Activated T-cell treated with anti-CD3 and anti-CD28 coated beads, Interleukin-2, amount 50 U/mL, for 4 hours (primary cell): ENCODE measurements around the gene ITPRIP. TPM values are rescaled to one million over a fixed set of nuclear protein-coding genes. Genes with fewer than 3 reads are reported as not detected.

Experiments
- ATAC-seq, 2 donors: fragments of 200-7000 bp; cut with Tn5 transposase; one replicate each; pipeline ENCODE4 v1.10.0; 2021
- DNase-seq: peaks from one replicate; pipeline ENCODE4 v3.0.0-alpha.2; 2020
- H3K27me3 Mint-ChIP-seq: one replicate; pipeline ENCODE4 v1.8.0; 2021; ENCODE audit warnings: low read depth, mixed read lengths
- H3K36me3 Mint-ChIP-seq: one replicate; pipeline ENCODE4 v1.8.0; 2022; ENCODE audit warnings: mixed read lengths; ENCODE audit not compliant: insufficient read depth
- H3K4me1 Mint-ChIP-seq: one replicate; pipeline ENCODE4 v1.8.0; 2021; ENCODE audit warnings: low read depth, mixed read lengths
- H3K4me3 Mint-ChIP-seq: one replicate; pipeline ENCODE4 v1.8.0; 2021; ENCODE audit warnings: mild to moderate bottlenecking, moderate library complexity, mixed read lengths
- H3K9me3 Mint-ChIP-seq: one replicate; pipeline ENCODE4 v1.8.0; 2021; ENCODE audit warnings: mixed read lengths
- total RNA-seq, 3 donors: library from RNA; stranded (reverse); gene quantifications; one replicate each; pipeline ENCODE4 v1.2.1, GENCODE V29; 2021

ITPRIP gene
- total RNA-seq, 3 donors from 2014 or later: 18.1 to 21.9 (median 19.5) TPM

DNA sequence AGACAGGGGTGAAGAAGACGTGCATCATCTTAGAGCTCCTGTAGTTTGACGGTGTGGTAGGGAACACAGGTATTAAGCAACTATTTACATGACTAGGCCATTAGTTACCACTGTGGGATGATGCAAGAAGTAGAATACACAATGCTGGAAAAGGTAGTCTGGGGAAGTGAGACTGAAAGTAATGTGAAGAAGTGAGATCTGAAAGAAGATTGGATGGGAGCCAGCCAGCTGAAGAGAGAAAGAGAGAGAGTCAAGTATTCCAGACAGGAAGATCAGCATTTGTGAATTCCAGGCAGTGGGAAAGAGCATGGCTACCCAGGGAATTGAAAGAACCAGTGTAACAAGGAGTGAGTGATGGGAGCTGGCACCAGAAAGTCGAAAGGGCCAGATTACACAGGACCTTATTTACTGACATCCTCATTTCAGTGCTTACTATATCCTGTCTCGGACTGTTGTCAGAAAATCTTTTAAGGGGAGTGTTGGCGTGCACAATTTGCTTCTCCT lies 11.4 kb upstream of the ITPRIP start:
- ATAC-seq: no peak
- DNase-seq: no peak
- Mint-ChIP-seq H3K4me1 (peaks cover 11% of the 10 kb centered on the region), H3K36me3 (no peaks in the 10 kb centered on the region), H3K4me3 (no peak overlapping the region), H3K27me3 (no peaks in the 10 kb centered on the region), H3K9me3 (peaks cover 4% of the 10 kb centered on the region)

DNA sequence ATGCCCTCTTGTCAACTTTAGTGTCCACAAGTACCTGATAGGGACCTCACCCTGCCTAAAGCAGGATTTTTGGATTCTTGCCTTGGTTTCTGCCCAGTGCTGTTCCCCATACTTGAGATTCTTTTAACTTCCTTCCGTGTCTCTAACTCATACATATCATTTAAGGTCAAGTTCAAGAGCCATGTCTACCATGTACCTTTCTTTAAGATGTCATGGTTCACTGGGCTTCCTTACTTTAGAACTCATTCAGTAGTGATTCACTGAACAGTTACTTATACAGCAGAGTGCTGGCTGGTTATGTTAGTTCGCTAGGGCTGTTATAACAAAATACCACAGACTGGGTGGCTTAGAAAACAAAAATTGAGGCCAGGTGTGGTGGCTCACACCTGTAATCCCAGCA lies 10.3 kb upstream of the ITPRIP start:
- ATAC-seq: no peak

GRCh38 chr10:104347295-104348045 lies 9.2 kb upstream of the ITPRIP start:
- no peaks in the 10 kb centered on the region for H3K27me3 Mint-ChIP-seq
- no peak overlapping the region for H3K4me3 Mint-ChIP-seq
- peaks cover 4% of the 10 kb centered on the region for H3K9me3 Mint-ChIP-seq

More for the DNA sequence above, 10.3 kb upstream of the ITPRIP start:
- Mint-ChIP-seq H3K36me3 (no peaks in the 10 kb centered on the region), H3K4me3 (no peak overlapping the region), H3K27me3 (no peaks in the 10 kb centered on the region), H3K9me3 (peaks cover 4% of the 10 kb centered on the region), H3K4me1 (peaks cover 11% of the 10 kb centered on the region)
- DNase-seq: no peak

GRCh38 chr10:104345941-104346340 lies 7.7 kb upstream of the ITPRIP start:
- DNase-seq: no peak
- no peak for ATAC-seq
- H3K4me1 Mint-ChIP-seq: peaks cover 11% of the 10 kb centered on the region
- H3K36me3 Mint-ChIP-seq: no peaks in the 10 kb centered on the region
- no peak overlapping the region for H3K4me3 Mint-ChIP-seq
- peaks cover 4% of the 10 kb centered on the region for H3K9me3 Mint-ChIP-seq
- no peaks in the 10 kb centered on the region for H3K27me3 Mint-ChIP-seq

More at GRCh38 chr10:104347295-104348045, 9.2 kb upstream of the ITPRIP start:
- no peaks in the 10 kb centered on the region for H3K36me3 Mint-ChIP-seq
- DNase-seq: no peak
- no peak for ATAC-seq
- H3K4me1 Mint-ChIP-seq: peaks cover 11% of the 10 kb centered on the region

GRCh38 chr10:104345515-104345914 lies 7.2 kb upstream of the ITPRIP start:
- peaks cover 11% of the 10 kb centered on the region for H3K4me1 Mint-ChIP-seq
- ATAC-seq (no peak), DNase-seq (no peak)
- H3K36me3 Mint-ChIP-seq: no peaks in the 10 kb centered on the region
- no peaks in the 10 kb centered on the region for H3K27me3 Mint-ChIP-seq
- peaks cover 4% of the 10 kb centered on the region for H3K9me3 Mint-ChIP-seq
- H3K4me3 Mint-ChIP-seq: no peak overlapping the region

GRCh38 chr10:104344219-104344618 lies 6.0 kb upstream of the ITPRIP start:
- DNase-seq (no peak), ATAC-seq (no peak)
- H3K4me3 Mint-ChIP-seq: no peak overlapping the region
- no peaks in the 10 kb centered on the region for H3K36me3 Mint-ChIP-seq
- no peaks in the 10 kb centered on the region for H3K27me3 Mint-ChIP-seq
- peaks cover 23% of the 10 kb centered on the region for H3K4me1 Mint-ChIP-seq
- peaks cover 4% of the 10 kb centered on the region for H3K9me3 Mint-ChIP-seq

- DNase-seq (no peak), ATAC-seq (no peak)
- Mint-ChIP-seq H3K4me1 (peaks cover 27% of the 10 kb centered on the region), H3K4me3 (no peak overlapping the region), H3K36me3 (no peaks in the 10 kb centered on the region), H3K27me3 (no peaks in the 10 kb centered on the region), H3K9me3 (peaks cover 4% of the 10 kb centered on the region)
Observed at GRCh38 chr10:104342941-104343411, 4.7 kb upstream of the ITPRIP start.

DNA sequence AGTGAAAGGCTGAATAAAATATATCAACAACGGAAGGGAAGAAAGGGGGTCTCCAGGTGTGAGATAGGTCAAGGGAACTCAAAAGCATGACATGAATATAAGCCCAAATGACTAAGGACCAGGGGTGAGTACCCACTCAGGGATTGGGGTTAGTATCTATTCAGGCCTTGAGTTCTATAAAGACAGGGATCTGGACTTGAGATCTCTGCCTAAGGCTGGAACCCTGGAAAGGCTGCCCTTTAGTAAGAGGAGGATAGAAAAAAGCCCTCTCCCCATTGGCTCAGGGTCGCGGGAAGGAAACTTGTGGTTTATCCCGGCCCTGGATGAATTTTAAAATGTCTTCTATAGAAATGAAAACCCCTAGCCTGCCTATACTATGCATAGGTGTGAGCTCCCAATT lies 2.4 kb upstream of the ITPRIP start:
- DNase-seq (no peak), ATAC-seq (no peak)
- H3K4me3 Mint-ChIP-seq: peak overlapping the region; percentile 55
- peaks cover 4% of the 10 kb centered on the region for H3K9me3 Mint-ChIP-seq
- H3K4me1 Mint-ChIP-seq: peaks cover 32% of the 10 kb centered on the region
- H3K27me3 Mint-ChIP-seq: no peaks in the 10 kb centered on the region
- no peaks in the 10 kb centered on the region for H3K36me3 Mint-ChIP-seq

- peaks cover 34% of the 10 kb centered on the region for H3K4me1 Mint-ChIP-seq
- no peak for ATAC-seq
- peaks cover 3% of the 10 kb centered on the region for H3K36me3 Mint-ChIP-seq
- no peaks in the 10 kb centered on the region for H3K9me3 Mint-ChIP-seq
- H3K4me3 Mint-ChIP-seq: peak overlapping the region; percentile 55
- H3K27me3 Mint-ChIP-seq: no peaks in the 10 kb centered on the region
- DNase-seq: no peak
Observed at GRCh38 chr10:104340111-104340526, 1.9 kb upstream of the ITPRIP start.

DNA sequence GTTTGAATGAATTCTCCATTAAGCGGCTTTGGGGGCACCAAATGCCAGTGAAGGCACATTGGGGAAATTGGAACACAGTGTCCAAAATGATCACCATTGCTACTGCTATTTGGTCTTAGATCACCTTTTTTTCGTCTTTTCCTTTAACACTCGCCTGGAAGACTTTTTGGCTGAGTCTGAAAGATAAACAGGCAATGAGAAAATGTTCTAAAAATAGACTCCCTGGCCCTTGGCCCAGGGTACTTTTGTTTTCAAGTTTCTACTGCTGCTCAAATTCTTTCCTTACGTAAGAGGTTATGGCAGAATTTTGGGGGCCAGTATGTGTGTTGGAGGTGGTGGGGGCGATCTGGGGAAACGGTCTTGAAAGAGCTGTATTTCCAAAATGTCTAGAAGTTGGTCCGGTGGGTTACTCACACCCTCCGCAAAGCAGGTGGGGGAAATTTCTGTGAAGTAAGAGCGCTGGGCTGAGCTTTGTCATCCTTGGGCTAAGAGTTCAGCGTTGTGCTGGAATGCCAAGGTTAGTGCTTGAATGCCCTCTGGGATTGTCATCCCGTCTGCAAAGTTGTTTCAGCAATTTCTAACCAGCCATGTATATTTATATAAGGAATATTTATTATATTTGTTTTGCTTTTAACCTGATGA lies 1.3 kb upstream of the ITPRIP start:
- Mint-ChIP-seq H3K4me1 (peaks cover 40% of the 10 kb centered on the region), H3K27me3 (no peaks in the 10 kb centered on the region), H3K9me3 (no peaks in the 10 kb centered on the region), H3K36me3 (peaks cover 5% of the 10 kb centered on the region), H3K4me3 (peak overlapping the region; percentile 95)
- ATAC-seq: no peak
- DNase-seq: no peak

- no peaks in the 10 kb centered on the region for H3K27me3 Mint-ChIP-seq
- no peak for DNase-seq
- peak overlapping the region; percentile 95 for H3K4me3 Mint-ChIP-seq
Observed at GRCh38 chr10:104337521-104337984, 712 bp downstream of the ITPRIP start.

GRCh38 chr10:104336821-104337467 lies 1.3 kb downstream of the ITPRIP start:
- Mint-ChIP-seq H3K9me3 (no peaks in the 10 kb centered on the region), H3K4me3 (peak overlapping the region; percentile 95), H3K27me3 (no peaks in the 10 kb centered on the region), H3K4me1 (peaks cover 64% of the 10 kb centered on the region), H3K36me3 (peaks cover 10% of the 10 kb centered on the region)
- DNase-seq (no peak), ATAC-seq (no peak)

More at GRCh38 chr10:104337521-104337984, 712 bp downstream of the ITPRIP start:
- Mint-ChIP-seq H3K9me3 (no peaks in the 10 kb centered on the region), H3K4me1 (peaks cover 60% of the 10 kb centered on the region), H3K36me3 (peaks cover 10% of the 10 kb centered on the region)
- peak; percentile 31 to 35 for ATAC-seq

DNA sequence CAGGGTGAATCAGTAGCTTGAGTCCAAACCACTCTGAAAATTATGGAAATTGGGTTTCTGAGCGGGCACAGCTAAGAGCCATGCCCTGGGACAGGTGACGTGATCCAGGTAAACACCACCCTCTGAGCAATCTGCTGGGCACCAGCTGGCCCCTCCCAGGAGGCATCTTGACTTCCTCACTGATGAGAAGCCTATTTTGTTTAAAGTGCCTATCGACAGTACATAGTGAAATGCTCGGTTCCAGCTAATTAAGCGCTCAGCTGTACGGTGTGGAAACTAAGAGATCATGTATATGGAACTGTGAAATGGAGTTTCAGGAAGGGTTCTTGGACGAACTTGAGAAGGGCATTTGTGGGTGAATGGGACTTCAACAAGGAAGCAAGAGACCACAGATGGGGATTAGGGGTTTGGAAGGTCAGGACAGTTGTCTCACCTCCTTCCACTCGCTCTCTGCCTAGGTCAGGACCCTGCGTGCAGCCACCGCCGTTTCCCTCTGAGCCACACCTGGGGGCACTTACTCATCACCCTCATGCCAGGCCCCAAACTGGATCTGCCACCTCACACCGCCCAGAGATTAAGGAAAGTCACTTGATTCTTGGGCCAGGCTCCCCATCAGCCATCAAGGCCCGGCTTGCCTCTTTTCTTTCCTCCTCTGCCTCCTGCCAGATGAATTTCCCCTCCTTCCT lies 3.2 kb downstream of the ITPRIP start:
- Mint-ChIP-seq H3K9me3 (no peaks in the 10 kb centered on the region), H3K27me3 (no peaks in the 10 kb centered on the region), H3K4me1 (peaks cover 78% of the 10 kb centered on the region), H3K4me3 (peak overlapping the region; percentile 95), H3K36me3 (peaks cover 13% of the 10 kb centered on the region)
- ATAC-seq (no peak), DNase-seq (no peak)

DNA sequence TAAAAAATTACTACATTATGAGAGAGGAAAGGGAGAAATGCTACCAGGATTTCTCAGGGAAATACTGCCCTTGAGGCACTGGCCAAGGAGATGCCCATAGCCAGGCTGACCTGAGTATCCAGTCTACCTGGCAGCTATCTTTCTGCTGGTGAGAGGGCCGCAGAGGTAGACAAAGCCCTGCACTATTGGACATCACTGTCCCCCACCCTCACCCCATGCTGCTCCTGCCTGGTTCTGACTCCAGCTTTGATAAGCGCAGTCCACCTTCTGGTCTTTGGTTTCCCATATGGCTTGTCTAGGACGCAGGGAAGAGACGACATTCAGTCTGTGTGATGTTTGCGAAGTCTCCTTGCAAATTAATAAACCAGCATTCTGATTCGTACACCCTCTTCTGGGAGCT lies 3.7 kb downstream of the ITPRIP start:
- peaks cover 13% of the 10 kb centered on the region for H3K36me3 Mint-ChIP-seq
- no peaks in the 10 kb centered on the region for H3K27me3 Mint-ChIP-seq
- peak overlapping the region; percentile 95 for H3K4me3 Mint-ChIP-seq
- no peaks in the 10 kb centered on the region for H3K9me3 Mint-ChIP-seq
- DNase-seq (no peak), ATAC-seq (no peak)
- peaks cover 79% of the 10 kb centered on the region for H3K4me1 Mint-ChIP-seq
